Left ventricle myocardium superior (tissue), 1 donor: ENCODE data around the gene ADIRF. TPM values are rescaled to one million over a fixed set of nuclear protein-coding genes. Genes with fewer than 3 reads are reported as not detected.
"Not testable (repeated sequence)": the region's sequence is repeated elsewhere in the genome, so short reads cannot be mapped to it uniquely, and the experiment has no call there.

Experiments
- ATAC-seq: fragments of 200-7000 bp; cut with Tn5 transposase; one replicate; pipeline ENCODE4 v1.9.1; 2020; ENCODE audit warnings: mild to moderate bottlenecking, moderate library complexity
- DNase-seq: peaks from one replicate; pipeline ENCODE4 v3.0.0-alpha.2; 2020
- intact Hi-C: fragments of 100-400 bp; cut with micrococcal nuclease; formaldehyde crosslinking; loops from one replicate; pipeline ENCODE4 v1.11.0; 2022
- total RNA-seq: library from RNA; stranded (reverse); fragmentation: NEBNext Ultra II Directional; extraction: Animal tissue kit (Norgen Biotek cat#: 25700); gene quantifications from one replicate; pipeline ENCODE4 v1.2.1, GENCODE V29; 2021
- donor health status: DM: no; HTN: yes; CAD: no; lungs with severe emphysema.

Gene ADIRF
- total RNA-seq, 1 donor from 2014 or later: 41.8 TPM

GRCh38 chr10:86944907-86945306, 23.4 kb upstream of the ADIRF start:
- ATAC-seq (no peak), DNase-seq (no peak)
- intact Hi-C loops: no loop called here

GRCh38 chr10:86945361-86946212, 22.7 kb upstream of the ADIRF start:
- intact Hi-C loops: no loop called here

GRCh38 chr10:86946213-86947155, 21.8 kb upstream of the ADIRF start:
- DNase-seq (peak; percentile 82), ATAC-seq (peak; percentile 48)
- intact Hi-C loops: no loop called here

More at GRCh38 chr10:86945361-86946212, 22.7 kb upstream of the ADIRF start:
- DNase-seq (peak; percentile 60), ATAC-seq (peak; percentile 36)

- ATAC-seq, intact Hi-C loops, DNase-seq: not testable (repeated sequence)
These were observed 20.5 kb upstream of the ADIRF start for GRCh38 chr10:86947806-86948205.

DNA sequence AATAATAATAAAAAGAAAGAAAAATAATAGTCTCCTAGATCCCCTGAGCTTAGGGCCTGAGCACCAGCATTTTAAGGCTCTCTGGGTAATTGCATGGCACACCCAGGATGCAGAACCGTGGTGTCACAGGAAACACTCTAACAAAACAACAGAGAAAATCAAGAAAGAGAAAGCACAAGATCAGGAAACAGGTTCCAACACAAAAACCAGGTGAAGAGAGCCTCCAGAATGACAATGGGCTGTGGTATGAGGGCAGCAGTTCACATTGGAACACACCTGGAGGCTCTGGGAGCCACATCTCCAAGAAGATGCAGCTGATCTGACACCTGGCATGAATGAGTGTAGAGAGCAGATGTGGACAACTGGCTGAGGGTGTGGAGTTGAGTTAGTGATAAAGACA, 17.9 kb upstream of the ADIRF start:
- intact Hi-C loops: no loop called here
- DNase-seq (no peak), ATAC-seq (no peak)

GRCh38 chr10:86951184-86951761, 17.0 kb upstream of the ADIRF start:
- intact Hi-C loops: no loop called here
- DNase-seq (no peak), ATAC-seq (no peak)

DNA sequence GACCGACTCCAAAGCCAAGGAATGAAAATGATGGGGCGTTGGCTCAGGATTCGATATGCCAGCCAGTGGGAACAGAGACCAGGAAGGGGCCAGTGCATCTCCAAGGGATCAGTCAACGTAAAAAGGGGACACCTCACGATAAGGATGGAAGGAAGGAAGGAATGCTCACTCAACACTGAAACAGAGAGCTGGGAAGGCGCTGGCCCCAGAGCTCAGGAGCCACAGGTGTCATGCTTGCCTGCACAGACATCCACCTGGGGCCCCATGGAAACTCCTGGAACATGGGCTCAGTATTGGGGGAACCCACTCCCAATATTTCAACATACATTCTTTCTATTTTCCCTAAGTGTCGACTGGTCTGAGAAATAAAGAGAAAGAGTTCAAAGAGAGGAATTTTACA, 16.2 kb upstream of the ADIRF start:
- DNase-seq: no peak
- no peak for ATAC-seq
- intact Hi-C loops: no loop called here

GRCh38 chr10:86952697-86953096, 15.6 kb upstream of the ADIRF start:
- intact Hi-C loops, ATAC-seq, DNase-seq: not testable (repeated sequence)

DNA sequence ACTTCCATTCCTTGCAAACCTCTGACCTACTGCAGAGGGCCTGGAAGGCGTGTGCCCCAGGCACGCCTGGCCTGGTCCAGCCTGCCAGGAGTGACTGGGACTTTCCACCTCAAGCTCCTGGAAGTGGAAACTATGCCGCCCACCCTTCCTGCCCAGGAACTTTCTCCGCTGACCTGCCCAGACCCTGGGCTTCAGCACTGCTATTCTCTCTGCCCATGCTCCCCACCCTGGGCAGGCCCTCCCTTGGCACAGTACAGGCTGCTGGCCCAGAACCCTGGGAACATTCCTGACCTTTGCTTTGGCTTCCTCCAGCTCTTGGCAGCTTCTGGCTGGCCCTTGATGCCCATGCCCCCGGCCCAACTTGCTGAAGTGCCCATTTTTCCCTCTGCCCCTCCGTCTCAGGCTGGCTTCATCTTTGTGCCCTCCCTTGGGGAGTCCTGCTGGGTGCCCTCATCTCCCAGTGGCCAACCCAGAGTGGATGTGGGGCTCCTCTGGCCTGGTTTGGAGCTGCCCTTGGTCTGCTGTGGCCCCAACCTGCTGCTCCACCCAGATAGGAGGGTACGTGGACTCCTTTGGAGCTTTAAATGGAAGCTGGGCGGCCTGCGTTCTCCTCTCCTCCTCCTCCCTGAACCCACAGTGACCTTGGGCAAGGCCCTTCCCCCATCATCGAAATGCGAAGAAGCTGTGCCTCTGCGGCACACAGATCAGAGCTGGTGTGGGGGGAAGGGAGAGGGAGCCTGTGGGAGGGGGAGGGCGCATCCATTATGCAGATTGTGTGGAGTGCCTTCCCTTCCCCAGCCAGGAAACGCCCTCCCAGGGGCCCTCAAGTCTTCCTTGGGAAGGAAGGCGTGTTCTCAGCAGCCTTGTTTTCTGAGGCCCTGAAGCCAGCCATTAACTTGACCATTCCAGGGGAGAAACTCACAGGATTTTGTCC, 14.3 kb upstream of the ADIRF start:
- DNase-seq (peak; percentile 70), ATAC-seq (peak; percentile 74)
- intact Hi-C loops: no loop called here

GRCh38 chr10:86954681-86955500, 13.4 kb upstream of the ADIRF start:
- intact Hi-C loops: no loop called here
- DNase-seq (no peak), ATAC-seq (no peak)

DNA sequence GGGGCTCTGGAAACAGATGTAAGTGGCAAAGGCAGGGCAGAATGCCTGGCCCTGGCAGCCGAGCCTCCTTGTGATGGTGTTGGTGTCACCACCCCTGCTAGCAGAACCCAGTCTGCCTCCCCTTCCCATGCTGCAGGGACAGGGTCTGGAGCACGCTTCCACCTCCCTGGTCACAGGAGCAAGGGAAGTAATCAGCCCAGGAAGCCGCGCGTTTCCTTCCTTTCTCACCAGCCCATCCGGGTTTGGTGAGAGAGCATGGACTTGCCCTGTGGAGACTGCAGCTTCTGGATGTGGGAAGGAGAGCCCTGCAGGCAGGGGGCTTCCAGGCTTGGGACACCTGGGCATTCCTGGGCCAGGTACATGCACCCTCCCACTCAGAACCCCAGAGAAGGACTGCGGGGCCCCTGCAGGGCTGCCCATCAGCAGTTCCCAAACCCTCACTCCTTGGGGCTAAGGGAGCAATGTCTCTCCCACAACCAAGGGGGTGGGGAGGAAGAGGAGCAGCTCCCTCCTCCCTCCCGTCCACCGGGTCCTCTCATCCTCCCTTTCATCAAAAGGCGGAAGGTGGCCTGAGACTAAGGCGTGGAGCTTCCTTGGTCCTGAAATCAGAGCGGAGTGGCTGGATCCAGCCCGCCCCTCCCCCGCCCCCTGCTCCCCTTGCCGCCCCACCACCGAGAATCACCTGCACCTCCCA, 12.6 kb upstream of the ADIRF start:
- DNase-seq (peak; percentile 43), ATAC-seq (peak; percentile 3)
- intact Hi-C loops: no loop called here

- intact Hi-C loops: no loop called here
- no peak for DNase-seq
- no peak for ATAC-seq
These were observed 12.0 kb upstream of the ADIRF start for GRCh38 chr10:86956195-86956847.

- intact Hi-C loops: no loop called here
- no peak for DNase-seq
These were observed 11.3 kb upstream of the ADIRF start for GRCh38 chr10:86956848-86957448.

DNA sequence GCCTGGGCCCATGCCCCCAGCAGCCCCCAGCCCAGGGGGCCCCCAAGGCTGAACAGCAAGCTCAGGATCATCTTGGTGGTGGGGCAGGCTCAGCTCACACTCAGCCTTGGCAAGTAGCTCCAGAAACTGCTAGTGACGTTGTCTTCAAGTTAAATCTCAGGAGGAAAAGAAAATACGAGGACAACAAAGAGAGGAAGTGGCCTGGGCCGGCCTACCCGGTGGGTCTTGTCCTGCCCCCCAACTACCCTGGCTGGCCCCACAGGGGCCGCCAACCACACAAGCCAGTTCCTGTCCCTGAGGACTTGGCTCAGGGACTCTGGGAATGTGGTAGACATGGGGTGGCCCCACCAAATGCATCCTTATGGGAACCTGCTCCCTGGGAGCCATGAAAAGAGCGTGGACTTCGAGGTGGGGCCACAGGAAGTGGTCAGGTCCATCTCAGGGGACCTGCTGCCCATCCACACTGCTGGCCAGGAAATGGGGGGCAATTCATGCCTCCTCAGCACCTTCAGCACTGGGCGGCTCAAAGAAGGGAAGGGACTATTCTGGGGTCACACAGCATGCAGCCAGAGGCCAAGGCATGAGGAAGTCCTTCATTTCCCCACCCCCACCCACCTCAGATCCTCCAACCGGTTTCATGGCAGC, 10.7 kb upstream of the ADIRF start, which contains the start of gene MMRN2:
MMRN2 (minus strand) TSS at position 145 of the 645 bp plus-strand sequence; CDS start at position 71, 74 bp downstream.
- intact Hi-C loops: no loop called here
- ATAC-seq (peak; percentile 5), DNase-seq (peak; percentile 48)

More at GRCh38 chr10:86956848-86957448, 11.3 kb upstream of the ADIRF start:
- no peak for ATAC-seq

GRCh38 chr10:86958116-86958900, 10.0 kb upstream of the ADIRF start, which contains the start of gene SNCG:
SNCG (plus strand) TSS chr10:86958599; CDS start chr10:86958698, 99 bp downstream.
- ATAC-seq: peak; percentile 3
- intact Hi-C loops: no loop called here
- DNase-seq: peak; percentile 69
